Measurements from ENCODE around the gene SLC31A1. TPM values are rescaled to one million over a fixed set of nuclear protein-coding genes. Genes with fewer than 3 reads are reported as not detected.
"Not testable (repeated sequence)": the region's sequence is repeated elsewhere in the genome, so short reads cannot be mapped to it uniquely, and the experiment has no call there.

The SLC31A1 gene
- total RNA-seq, 2 donors from 2014 or later = 11.0 to 11.5 TPM

GRCh38 chr9:113293285-113293878, 72.0 kb downstream of the SLC31A1 start:
- H3K4me3 ChIP-seq = no peak overlapping the region
- TF ChIP-seq CTCF (IDR thresholded peaks at IDR 0.05) = no peak
- DNase-seq (ENCODE audit: low spot score) = no peak
- H3K36me3 ChIP-seq = peaks cover 41% of the 10 kb centered on the region
- H3K27me3 ChIP-seq (replicated peaks; ENCODE audit: insufficient read depth) = no peaks in the 10 kb centered on the region
- no peak overlapping the region for H3K27ac ChIP-seq
- ATAC-seq (ENCODE audit: insufficient number of reproducible peaks, low FRiP score, low read depth) = no peak
- H3K9me3 ChIP-seq = no peaks in the 10 kb centered on the region
- no peaks in the 10 kb centered on the region for H3K4me1 ChIP-seq (ENCODE audit: control insufficient read depth in 1 of 2, low read depth in 2 of 2)

GRCh38 chr9:113296247-113296646, 74.9 kb downstream of the SLC31A1 start:
- H3K4me1 ChIP-seq (ENCODE audit: control insufficient read depth in 1 of 2, low read depth in 2 of 2); H3K27me3 ChIP-seq (replicated peaks; ENCODE audit: insufficient read depth); H3K27ac ChIP-seq; DNase-seq (ENCODE audit: low spot score); ATAC-seq (ENCODE audit: insufficient number of reproducible peaks, low FRiP score, low read depth); H3K9me3 ChIP-seq; H3K4me3 ChIP-seq: not testable (repeated sequence)
- H3K36me3 ChIP-seq = peaks cover 14% of the 10 kb centered on the region

- Histone ChIP-seq H3K4me3 (no peak overlapping the region), H3K4me1 (ENCODE audit: control insufficient read depth in 1 of 2, low read depth in 2 of 2) (no peaks in the 10 kb centered on the region), H3K9me3 (no peaks in the 10 kb centered on the region), H3K36me3 (peaks cover 6% of the 10 kb centered on the region), H3K27me3 (replicated peaks; ENCODE audit: insufficient read depth) (no peaks in the 10 kb centered on the region), H3K27ac (no peak overlapping the region)
- ATAC-seq (ENCODE audit: insufficient number of reproducible peaks, low FRiP score, low read depth) (no peak), DNase-seq (ENCODE audit: low spot score) (no peak)
- no peak for TF ChIP-seq CTCF (IDR thresholded peaks at IDR 0.05)
Measured at GRCh38 chr9:113296796-113297558, 75.6 kb downstream of the SLC31A1 start.

GRCh38 chr9:113298311-113298710, 77.0 kb downstream of the SLC31A1 start:
- Histone ChIP-seq H3K4me1 (ENCODE audit: control insufficient read depth in 1 of 2, low read depth in 2 of 2) (no peaks in the 10 kb centered on the region), H3K9me3 (no peaks in the 10 kb centered on the region), H3K36me3 (no peaks in the 10 kb centered on the region), H3K27ac (no peak overlapping the region), H3K4me3 (no peak overlapping the region), H3K27me3 (replicated peaks; ENCODE audit: insufficient read depth) (no peaks in the 10 kb centered on the region)
- DNase-seq (ENCODE audit: low spot score) = no peak
- no peak for TF ChIP-seq CTCF (IDR thresholded peaks at IDR 0.05)
- ATAC-seq (ENCODE audit: insufficient number of reproducible peaks, low FRiP score, low read depth) = no peak

GRCh38 chr9:113298924-113299770, 77.8 kb downstream of the SLC31A1 start:
- H3K4me3 ChIP-seq = no peak overlapping the region
- no peaks in the 10 kb centered on the region for H3K36me3 ChIP-seq
- TF ChIP-seq CTCF (IDR thresholded peaks at IDR 0.05) = no peak

More at GRCh38 chr9:113298924-113299770, 77.8 kb downstream of the SLC31A1 start:
- ATAC-seq (ENCODE audit: insufficient number of reproducible peaks, low FRiP score, low read depth) (no peak), DNase-seq (ENCODE audit: low spot score) (no peak)
- no peak overlapping the region for H3K27ac ChIP-seq
- no peaks in the 10 kb centered on the region for H3K9me3 ChIP-seq
- no peaks in the 10 kb centered on the region for H3K27me3 ChIP-seq (replicated peaks; ENCODE audit: insufficient read depth)
- no peaks in the 10 kb centered on the region for H3K4me1 ChIP-seq (ENCODE audit: control insufficient read depth in 1 of 2, low read depth in 2 of 2)

Data from thoracic aorta (tissue), 2 donors.